ENCODE data around the gene ZNF585A.
A peak's percentile ranks its signal among the peaks of the same experiment; 100 is the strongest.
"Not testable (repeated sequence)": the region's sequence is repeated elsewhere in the genome, so short reads cannot be mapped to it uniquely, and the experiment has no call there.

Gene ZNF585A

DNA sequence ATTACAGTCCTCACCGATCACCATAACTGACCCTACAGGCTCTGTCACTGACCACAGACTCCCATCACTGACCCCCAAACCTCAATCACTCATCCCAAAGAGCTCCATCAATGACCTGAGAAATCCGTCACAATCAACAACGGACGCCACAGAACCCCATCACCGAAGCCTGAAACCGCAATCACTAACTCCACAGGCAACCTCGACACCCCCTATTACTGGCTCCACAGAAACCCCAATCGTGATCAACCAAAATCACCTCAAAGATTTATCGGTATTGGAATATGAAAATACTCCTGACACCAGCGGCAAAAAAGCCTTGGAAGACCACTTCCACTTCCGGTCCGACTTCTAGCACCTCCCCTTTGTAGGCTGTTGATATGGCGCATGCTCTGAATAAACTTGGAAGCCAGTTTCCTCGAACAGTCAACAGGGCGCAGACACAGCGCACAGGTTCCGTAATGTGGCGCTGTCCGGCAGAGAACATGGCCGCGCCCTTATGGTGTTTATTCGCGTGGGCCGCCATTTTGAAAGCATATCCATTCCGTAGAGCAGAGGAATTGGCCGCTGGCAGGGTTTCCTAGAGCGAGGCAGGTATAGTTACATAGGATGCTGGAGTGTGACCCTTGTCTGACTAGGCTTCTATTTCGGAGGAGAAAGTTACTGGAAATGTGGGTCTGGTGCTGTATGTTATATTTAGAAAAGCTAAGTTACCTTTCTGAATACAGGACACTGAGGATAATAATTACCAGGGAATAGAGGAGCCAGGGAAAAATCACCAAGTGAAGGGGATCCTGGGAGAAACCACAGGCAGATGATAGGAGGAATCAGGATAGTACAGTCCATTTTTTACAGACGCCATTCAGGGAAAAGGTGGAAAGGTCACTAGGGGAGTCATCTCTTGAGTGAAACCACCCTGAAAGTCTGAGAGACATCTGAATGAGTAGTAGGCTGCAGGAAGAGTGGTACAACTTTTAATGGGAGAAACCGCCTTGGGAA lies at the start of gene ZNF585A:
ZNF585A (minus strand) TSS at position 328 of the 999 bp plus-strand sequence. CDS start 2,785 bp downstream, outside the sequence.
- peak; percentile 99 for FAIRE-seq

- no peak for FAIRE-seq
Observed at GRCh38 chr19:37221136-37221535, 48.6 kb upstream of the ZNF585A start.

DNA sequence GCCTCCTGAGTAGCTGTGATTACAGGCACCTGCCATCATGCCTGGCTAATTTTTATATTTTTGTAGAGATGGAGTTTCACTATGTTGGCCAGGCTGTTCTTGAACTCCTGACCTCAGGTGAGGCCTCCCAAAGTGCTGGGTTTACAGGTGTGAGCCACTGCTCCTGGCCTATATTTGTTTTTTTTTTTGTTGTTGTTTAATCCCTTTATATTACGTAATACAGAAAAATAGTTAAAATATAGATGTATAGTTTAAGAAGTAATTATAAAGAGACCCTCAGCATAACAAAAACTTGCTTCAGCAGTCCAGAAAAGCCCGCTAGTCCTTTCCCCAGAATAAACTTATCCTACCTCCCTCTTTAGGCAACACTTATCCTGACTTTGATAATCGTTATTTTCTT lies 47.9 kb upstream of the ZNF585A start:
- no peak for FAIRE-seq

DNA sequence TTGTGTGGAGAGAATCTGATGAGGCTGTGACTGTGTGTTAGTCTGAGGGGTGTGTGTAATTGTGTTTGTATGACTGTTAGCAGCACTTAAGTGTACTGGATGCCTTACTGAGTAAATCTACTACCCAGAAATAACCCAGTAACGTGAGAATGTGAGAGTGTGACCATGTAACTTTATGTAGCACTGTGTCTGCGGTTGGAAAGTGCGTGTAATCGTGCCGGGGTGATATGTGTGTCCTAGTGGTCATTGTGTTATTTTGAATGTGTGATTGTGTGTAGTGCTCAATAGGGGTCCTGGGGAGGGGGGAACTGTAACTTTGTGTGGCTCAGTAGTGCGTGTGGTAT lies 46.1 kb upstream of the ZNF585A start:
- FAIRE-seq, result no peak

DNA sequence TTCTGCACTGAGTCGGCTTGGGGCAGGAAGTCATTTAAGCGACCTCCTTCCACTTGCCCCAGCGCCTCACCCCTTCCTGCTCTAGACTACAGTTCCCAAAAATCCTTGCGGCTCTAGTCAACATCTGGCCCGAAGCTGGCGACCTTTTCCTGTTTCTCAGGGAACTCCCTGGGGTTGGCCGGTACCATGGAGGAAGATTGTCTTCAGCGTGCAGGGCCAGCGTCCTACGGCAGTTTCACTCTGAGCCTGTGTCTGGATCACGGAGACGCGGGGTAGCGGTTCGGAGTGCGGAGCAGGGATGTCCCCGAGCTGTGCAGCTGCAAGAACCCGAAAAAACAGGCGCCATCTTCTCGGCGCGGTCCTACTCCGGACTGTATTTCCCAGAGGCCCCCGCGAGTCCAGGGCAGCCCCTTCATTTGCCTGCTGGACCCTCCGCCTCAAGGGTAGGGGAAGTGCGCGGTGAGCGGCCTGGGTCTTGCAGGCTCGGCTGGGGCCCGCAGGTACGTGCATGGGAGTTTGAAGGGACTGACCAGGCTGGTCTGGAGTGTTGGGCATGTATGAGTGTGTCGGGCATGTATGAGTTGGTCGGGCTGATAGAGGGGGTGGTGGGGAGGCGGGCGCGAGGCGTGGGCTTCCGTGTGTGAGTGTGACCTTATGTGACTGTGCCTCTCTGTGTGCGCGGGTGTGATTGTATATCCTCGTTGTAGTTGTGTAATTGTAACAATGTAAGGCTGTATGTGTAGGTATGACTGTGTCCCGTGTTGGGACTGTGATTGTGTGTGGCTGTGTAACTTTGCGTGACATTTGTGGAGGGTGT lies 45.5 kb upstream of the ZNF585A start, which contains the start of gene ZNF383:
ZNF383 (plus strand) TSS at position 440 of the 817 bp plus-strand sequence. CDS start 12,240 bp downstream, outside the sequence.
- FAIRE-seq, result no peak

DNA sequence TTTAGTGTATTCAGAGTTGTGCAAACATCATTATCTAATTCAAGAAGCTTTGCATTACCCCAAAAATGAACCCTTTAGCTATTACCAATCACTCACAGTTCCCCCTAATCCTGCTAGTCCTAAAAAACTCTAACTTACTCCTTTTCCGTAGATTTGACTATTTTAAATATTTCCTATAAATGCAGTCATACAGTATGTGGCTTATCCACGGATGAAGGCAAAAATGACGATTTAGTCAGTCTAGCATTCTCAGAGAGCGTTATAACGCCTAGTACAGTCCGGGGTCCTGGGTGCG lies 44.9 kb upstream of the ZNF585A start:
- FAIRE-seq, result no peak

GRCh38 chr19:37197768-37198167 lies 25.3 kb upstream of the ZNF585A start:
- no peak for FAIRE-seq

GRCh38 chr19:37197115-37197514 lies 24.6 kb upstream of the ZNF585A start:
- not testable (repeated sequence) for FAIRE-seq

DNA sequence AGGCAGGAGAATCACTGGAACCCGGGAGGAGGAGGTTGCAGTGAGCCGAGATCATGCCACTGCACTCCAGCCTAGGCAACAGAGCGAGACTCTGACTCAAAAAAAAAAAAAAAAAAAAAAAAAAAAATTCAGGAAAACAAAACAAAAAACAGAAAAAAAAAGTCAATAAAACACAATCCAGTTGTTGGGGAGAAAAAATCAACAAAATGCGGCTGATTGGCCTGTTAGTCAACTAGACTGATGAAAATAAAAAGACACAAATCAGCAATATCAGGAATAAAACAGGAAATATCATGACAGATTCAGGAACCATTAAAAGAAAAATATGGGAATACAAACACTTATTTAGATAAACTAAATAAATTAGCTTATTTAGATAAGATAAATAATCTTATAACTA lies 22.8 kb upstream of the ZNF585A start:
- FAIRE-seq, result not testable (repeated sequence)

- FAIRE-seq, result not testable (repeated sequence)
Observed at GRCh38 chr19:37186071-37186470, 13.6 kb upstream of the ZNF585A start.

GRCh38 chr19:37165635-37166034 lies 6.9 kb downstream of the ZNF585A start:
- FAIRE-seq, result no peak

DNA sequence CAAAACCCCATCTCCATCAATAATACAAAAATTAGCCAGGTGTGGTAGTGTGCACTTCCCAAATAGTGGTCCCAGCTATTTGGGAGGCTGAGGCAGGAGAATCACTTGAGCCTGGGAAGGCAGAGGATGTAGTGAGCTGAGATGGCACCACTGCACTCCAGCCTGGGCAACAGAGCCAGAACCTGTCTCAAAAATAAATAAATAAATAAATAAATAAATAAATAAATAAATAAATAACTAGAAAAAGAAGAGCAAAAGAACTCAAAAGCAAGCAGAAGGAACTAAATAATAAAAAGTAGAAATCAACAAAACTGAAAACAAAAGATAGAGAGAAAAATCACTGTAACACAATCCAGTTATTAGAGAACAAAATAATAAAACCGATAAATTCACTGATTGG lies 12.3 kb downstream of the ZNF585A start:
- no peak for FAIRE-seq

DNA sequence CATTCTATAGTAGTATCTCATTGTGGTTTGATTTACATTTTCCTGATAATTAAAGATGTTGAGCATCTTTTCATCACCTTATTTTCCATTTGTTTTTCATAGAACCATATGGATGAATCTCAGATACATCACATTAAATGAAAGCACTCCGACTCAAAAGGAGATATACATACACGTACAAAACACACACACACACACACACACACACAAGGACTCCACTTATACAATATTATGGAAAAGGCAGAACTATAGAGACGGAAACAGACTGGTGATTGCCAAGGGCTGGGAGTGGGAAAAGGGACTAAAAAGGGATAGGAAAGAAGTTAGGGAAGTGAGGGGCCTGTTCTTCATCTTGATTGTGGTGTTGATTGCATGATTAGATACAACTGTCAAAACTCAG lies 24.3 kb downstream of the ZNF585A start:
- no peak for FAIRE-seq

- FAIRE-seq, result no peak
Observed at GRCh38 chr19:37136111-37136510, 36.4 kb downstream of the ZNF585A start.

DNA sequence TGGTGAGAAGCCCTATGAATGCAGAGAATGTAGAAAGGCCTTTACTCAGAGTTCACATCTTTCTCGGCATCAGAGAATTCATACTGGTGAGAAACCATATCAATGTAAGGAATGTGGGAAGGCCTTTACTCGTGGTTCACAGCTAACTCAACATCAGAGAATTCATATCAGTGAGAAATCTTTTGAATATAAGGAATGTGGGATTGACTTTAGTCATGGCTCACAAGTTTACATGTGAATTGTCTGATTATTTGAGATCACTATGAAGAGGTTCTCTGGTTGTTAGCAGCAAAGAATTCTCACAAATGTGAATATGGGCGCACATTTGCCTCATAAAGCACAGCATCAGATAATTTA lies 43.7 kb downstream of the ZNF585A start:
- no peak for FAIRE-seq

DNA sequence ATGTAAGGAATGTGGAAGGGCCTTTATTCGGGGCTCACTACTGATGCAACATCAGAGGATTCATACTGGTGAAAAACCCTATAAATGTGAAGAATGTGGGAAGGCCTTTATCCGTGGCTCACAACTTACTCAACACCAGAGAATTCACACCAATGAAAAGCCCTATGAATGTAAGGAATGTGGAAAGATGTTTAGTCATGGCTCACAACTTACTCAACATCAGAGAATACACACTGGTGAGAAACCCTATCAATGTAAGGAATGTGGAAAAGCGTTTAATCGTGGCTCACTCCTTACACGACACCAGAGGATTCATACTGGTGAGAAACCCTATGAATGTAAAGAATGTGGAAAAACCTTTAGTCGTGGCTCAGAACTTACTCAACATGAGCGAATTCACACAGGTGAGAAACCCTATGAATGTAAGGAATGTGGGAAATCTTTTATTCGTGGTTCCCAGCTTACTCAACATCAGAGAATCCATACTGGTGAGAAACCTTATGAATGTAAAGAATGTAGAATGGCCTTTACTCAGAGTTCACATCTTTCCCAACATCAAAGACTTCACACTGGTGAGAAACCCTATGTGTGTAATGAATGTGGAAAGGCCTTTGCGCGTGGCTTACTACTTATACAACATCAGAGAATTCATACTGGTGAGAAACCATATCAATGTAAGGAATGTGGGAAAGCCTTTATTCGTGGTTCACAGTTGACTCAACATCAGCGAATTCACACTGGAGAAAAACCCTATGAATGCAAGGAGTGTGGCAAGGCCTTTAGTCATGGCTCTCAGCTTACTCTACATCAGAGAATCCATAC lies 44.3 kb downstream of the ZNF585A start:
- FAIRE-seq, result no peak

DNA sequence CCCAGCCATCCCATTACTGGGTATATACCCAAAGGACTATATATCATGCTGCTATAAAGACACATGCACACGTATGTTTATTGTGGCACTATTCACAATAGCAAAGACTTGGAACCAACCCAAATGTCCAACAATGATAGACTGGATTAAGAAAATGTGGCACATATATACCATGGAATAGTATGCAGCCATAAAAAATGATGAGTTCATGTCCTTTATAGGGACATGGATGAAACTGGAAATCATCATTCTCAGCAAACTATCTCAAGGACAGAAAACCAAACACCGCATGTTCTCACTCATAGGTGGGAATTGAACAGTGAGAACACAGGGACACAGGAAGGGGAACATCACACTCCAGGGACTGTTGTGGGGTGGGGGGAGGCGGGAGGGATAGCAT lies 50.4 kb downstream of the ZNF585A start:
- FAIRE-seq, result not testable (repeated sequence)

DNA sequence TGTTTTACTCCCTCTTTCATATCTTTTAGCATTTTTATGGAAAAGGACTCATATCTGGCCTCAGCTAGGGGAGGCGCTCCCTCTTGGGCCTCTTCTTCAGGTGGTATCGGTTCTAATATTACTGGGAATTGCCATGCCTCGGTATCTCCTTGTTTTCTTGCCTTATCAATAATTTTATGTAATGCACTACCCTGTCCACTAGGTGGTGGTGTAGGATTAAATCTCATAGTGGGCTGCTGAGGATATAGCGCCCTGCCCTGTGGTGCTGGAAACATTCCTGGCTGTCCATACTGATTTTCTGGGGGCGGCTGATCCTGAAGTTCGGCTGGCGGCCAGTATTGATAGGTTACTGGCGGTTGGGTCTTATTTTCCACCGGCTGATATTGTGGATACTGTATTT lies 58.5 kb downstream of the ZNF585A start:
- no peak for FAIRE-seq

DNA sequence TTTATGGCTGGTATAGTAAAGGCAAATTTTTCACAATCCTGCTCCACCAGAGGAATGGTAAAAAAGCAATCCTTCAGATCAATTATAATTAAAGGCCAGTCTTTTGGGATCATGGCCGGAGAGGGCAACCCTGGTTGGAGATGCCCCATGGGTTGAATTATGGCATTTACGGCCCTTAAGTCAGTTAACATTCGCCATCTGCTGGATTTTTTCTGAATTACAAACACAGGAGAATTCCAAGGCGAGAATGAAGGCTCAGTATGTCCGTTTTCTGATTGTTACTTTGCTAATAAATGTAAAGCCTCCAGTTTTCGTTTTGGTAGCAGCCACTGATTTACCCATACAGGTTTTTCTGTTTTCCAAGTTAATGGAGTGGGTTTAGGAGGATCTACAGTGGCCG lies 60.7 kb downstream of the ZNF585A start:
- not testable (repeated sequence) for FAIRE-seq

DNA sequence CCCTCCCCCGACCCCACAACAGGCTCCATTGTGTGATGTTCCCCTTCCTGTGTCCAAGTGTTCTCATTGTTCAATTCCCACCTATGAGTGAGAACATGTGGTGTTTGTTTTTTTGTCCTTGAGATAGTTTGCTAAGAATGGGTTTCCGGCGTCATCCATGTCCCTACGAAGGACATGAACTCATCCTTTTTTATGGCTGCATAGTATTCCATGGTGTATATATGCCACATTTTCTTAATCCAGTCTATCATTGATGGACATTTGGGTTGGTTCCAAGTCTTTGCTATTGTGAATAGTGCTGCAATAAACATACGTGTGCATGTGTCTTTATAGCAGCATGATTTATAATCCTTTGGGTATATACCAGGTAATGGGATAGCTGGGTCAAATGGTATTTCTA lies 68.4 kb downstream of the ZNF585A start:
- FAIRE-seq, result not testable (repeated sequence)

- no peak for FAIRE-seq
Observed at GRCh38 chr19:37098570-37098969, 73.9 kb downstream of the ZNF585A start.

GRCh38 chr19:37095859-37096258 lies 76.6 kb downstream of the ZNF585A start:
- no peak for FAIRE-seq

Measured in TTC549 (cell line).